Kidney (tissue), 14 donors: ENCODE results near the gene CSF2. TPM values are rescaled to one million over a fixed set of nuclear protein-coding genes. Genes with fewer than 3 reads are reported as not detected.

Experiments
- DNase-seq, 5 donors: peaks; one replicate each; pipeline ENCODE4 v3.0.0-alpha.2; 2013 to 2020
- FAIRE-seq: peaks from 2 replicates; lab custom pipeline; 2012; peaks lifted over from hg19 to GRCh38; lab: Jason Lieb, UNC
- H3K27ac ChIP-seq, 2 donors: one replicate each; pipeline ENCODE4 v1.7.0; 2013; ENCODE audit warnings: low read depth in 2 of 2, low read length in 2 of 2, inconsistent platforms in 1 of 2
- H3K27me3 ChIP-seq: one replicate; pipeline ENCODE4 v1.7.1; 2013; ENCODE audit warnings: low read length, inconsistent platforms; ENCODE audit not compliant: control insufficient read depth, insufficient read depth
- H3K36me3 ChIP-seq, 3 donors: one replicate each; pipeline versions ENCODE4 v1.7.0 to v1.7.1; 2013; ENCODE audit warnings: low read length in 3 of 3, control low read depth in 1 of 3, inconsistent platforms in 1 of 3; ENCODE audit not compliant: insufficient read depth in 3 of 3, control insufficient read depth in 2 of 3
- H3K4me1 ChIP-seq, 3 donors: one replicate each; pipeline versions ENCODE4 v1.7.0 to v1.7.1; 2013; ENCODE audit warnings: low read length in 3 of 3, inconsistent platforms in 1 of 3, low read depth in 1 of 3; ENCODE audit not compliant: control insufficient read depth in 2 of 3, insufficient read depth in 2 of 3
- H3K4me3 ChIP-seq, 3 donors: one replicate each; pipeline versions ENCODE4 v1.7.0 to v1.8.1; 2013; ENCODE audit warnings: low read length in 3 of 3, control low read depth in 1 of 3, inconsistent platforms in 1 of 3
- H3K9ac ChIP-seq, 3 donors: one replicate each; pipeline versions ENCODE4 v1.7.0 to v1.7.1; 2013; ENCODE audit warnings: low read length in 3 of 3, control low read depth in 1 of 3, inconsistent platforms in 1 of 3
- H3K9me3 ChIP-seq, 3 donors: one replicate each; pipeline versions ENCODE4 v1.7.0 to v1.7.1; 2013; ENCODE audit warnings: low read length in 3 of 3, control low read depth in 1 of 3, inconsistent platforms in 1 of 3; ENCODE audit not compliant: control insufficient read depth in 2 of 3, insufficient read depth in 1 of 3
- CTCF ChIP-seq: IDR thresholded peaks from 3 replicates; pipeline ENCODE4 v1.5.1; 2012; ENCODE audit warnings: mild to moderate bottlenecking, moderate library complexity, borderline replicate concordance; ENCODE audit not compliant: insufficient read depth; ENCODE audit errors: extremely low read depth
- intact Hi-C: fragments of 100-400 bp; cut with DNase I; formaldehyde crosslinking; loops from one replicate; pipeline ENCODE4 v1.11.1; 2022
- polyA plus RNA-seq: library from polyadenylated mRNA; stranded (reverse); fragments of 350-450 nt; fragmentation: Illumina TruSeq; extraction: RNeasy Lipid Tissue Mini Kit (QIAGEN cat#74804); gene quantifications from one replicate; pipeline ENCODE4 v1.2.3, GENCODE V29; 2014; ENCODE audit warnings: low read depth, low replicate concordance; ENCODE audit not compliant: insufficient read depth
- total RNA-seq: library from RNA; stranded (reverse); fragmentation: NEBNext Ultra II Directional; extraction: Animal tissue kit (Norgen Biotek cat#: 25700); gene quantifications from one replicate; pipeline ENCODE4 v1.2.1, GENCODE V29; 2021
- donor health status: control.
- donor health status: control.
- donor health status: control.
- donor health status: control.
- donor health status: control.
- donor health status: DM: yes; HTN: yes; CAD: no.
- donor health status: Normal renal cell carcinoma (clear cell type).

Gene CSF2
- total and polyA plus RNA-seq, 2 donors from 2014 or later = not detected

GRCh38 chr5:132029609-132030330 lies 43.8 kb upstream of the CSF2 start:
- intact Hi-C loops = no loop called here
- Histone ChIP-seq H3K27me3 (no peaks in the 10 kb centered on the region), H3K27ac (no peak overlapping the region), H3K36me3 (no peaks in the 10 kb centered on the region), H3K4me3 (no peak overlapping the region), H3K9ac (no peak overlapping the region), H3K4me1 (no peaks in the 10 kb centered on the region), H3K9me3 (peaks cover 0 to 5% (median 0%) of the 10 kb centered on the region in 3 donors)
- FAIRE-seq (no peak), DNase-seq (no peak)
- TF ChIP-seq CTCF = no peak

- intact Hi-C loops = no loop called here
- H3K36me3 ChIP-seq = no peaks in the 10 kb centered on the region
- no peaks in the 10 kb centered on the region for H3K27me3 ChIP-seq
- TF ChIP-seq CTCF = no peak
- no peak overlapping the region for H3K9ac ChIP-seq
- FAIRE-seq (no peak), DNase-seq (no peak)
- no peaks in the 10 kb centered on the region for H3K4me1 ChIP-seq
- H3K27ac ChIP-seq = no peak overlapping the region
- H3K4me3 ChIP-seq = no peak overlapping the region
- H3K9me3 ChIP-seq = peaks cover 0 to 5% (median 0%) of the 10 kb centered on the region in 3 donors
Measured at GRCh38 chr5:132030610-132031009, 43.0 kb upstream of the CSF2 start.

GRCh38 chr5:132032196-132032595 lies 41.4 kb upstream of the CSF2 start:
- DNase-seq = no peak
- Histone ChIP-seq H3K36me3 (no peaks in the 10 kb centered on the region), H3K9ac (no peak overlapping the region), H3K9me3 (peaks cover 0 to 5% (median 0%) of the 10 kb centered on the region in 3 donors), H3K4me1 (no peaks in the 10 kb centered on the region), H3K27ac (no peak overlapping the region), H3K4me3 (no peak overlapping the region), H3K27me3 (no peaks in the 10 kb centered on the region)
- no peak for TF ChIP-seq CTCF
- intact Hi-C loops = no loop called here
- no peak for FAIRE-seq
